CD14-positive monocyte (primary cell): ENCODE data around the gene LPCAT1. TPM values are rescaled to one million over a fixed set of nuclear protein-coding genes. Genes with fewer than 3 reads are reported as not detected.

Source experiments
- DNase-seq, 3 donors: peaks; one replicate each; pipeline ENCODE4 v3.0.0-alpha.2; 2011 to 2022
- H2AFZ ChIP-seq: 2 replicates; pipeline ENCODE4 v1.6.0; 2012; ENCODE audit warnings: mild to moderate bottlenecking, low read depth, low read length, inconsistent platforms; ENCODE audit not compliant: insufficient read depth, poor library complexity, severe bottlenecking
- H3K27ac ChIP-seq, 2 donors: 1 replicate in 1 of 2; 2 replicates in 1 of 2; pipeline ENCODE4 v1.5.1; 2012 to 2013; ENCODE audit warnings: low read length in 2 of 2, control low read depth in 1 of 2, inconsistent platforms in 1 of 2, low read depth in 1 of 2, mild to moderate bottlenecking in 1 of 2
- H3K27me3 ChIP-seq, 2 donors: one replicate each; pipeline versions ENCODE4 v1.6.0 to v1.6.1; 2011 to 2013; ENCODE audit warnings: low read length in 2 of 2; ENCODE audit not compliant: control insufficient read depth in 2 of 2, insufficient read depth in 2 of 2
- H3K36me3 ChIP-seq, 2 donors: replicated peaks in 1 of 2; 1 replicate in 1 of 2; 2 replicates in 1 of 2; pipeline versions ENCODE4 v1.5.1 to v1.6.1; 2012 to 2013; ENCODE audit warnings: low read length in 2 of 2, control low read depth in 1 of 2, inconsistent platforms in 1 of 2, mild to moderate bottlenecking in 1 of 2; ENCODE audit not compliant: insufficient read depth in 2 of 2, control insufficient read depth in 1 of 2
- H3K4me1 ChIP-seq, 2 donors: 1 replicate in 1 of 2; 2 replicates in 1 of 2; pipeline versions ENCODE4 v1.5.1 to v1.6.1; 2012 to 2013; ENCODE audit warnings: low read length in 2 of 2, control low read depth in 1 of 2, inconsistent platforms in 1 of 2, mild to moderate bottlenecking in 1 of 2, moderate library complexity in 1 of 2; ENCODE audit not compliant: insufficient read depth in 2 of 2, control insufficient read depth in 1 of 2
- H3K4me2 ChIP-seq: replicated peaks from 2 replicates; pipeline ENCODE3; 2012; ENCODE audit warnings: low read length, moderate library complexity, mild to moderate bottlenecking; ENCODE audit not compliant: poor library complexity, severe bottlenecking; ENCODE audit errors: extremely low read depth
- H3K4me3 ChIP-seq, 3 experiments: fragments of 200-600 bp in 1 of 3; sonication (generic) in 1 of 3; replicated peaks in 1 of 3; 1 replicate in 2 of 3; 2 replicates in 1 of 3; pipeline ENCODE4 v1.5.1; 2011 to 2013; ENCODE audit warnings: low read length in 3 of 3, mild to moderate bottlenecking in 3 of 3, control low read depth in 2 of 3, low read depth in 2 of 3, inconsistent platforms in 1 of 3, moderate library complexity in 1 of 3
- H3K79me2 ChIP-seq: 2 replicates; pipeline ENCODE4 v1.6.0; 2012; ENCODE audit warnings: mild to moderate bottlenecking, control low read depth, inconsistent platforms, low read length, moderate library complexity; ENCODE audit not compliant: insufficient read depth
- H3K9ac ChIP-seq: 2 replicates; pipeline ENCODE4 v1.6.0; 2017; ENCODE audit warnings: low read length, mild to moderate bottlenecking; ENCODE audit not compliant: insufficient read depth, poor library complexity, severe bottlenecking
- H3K9me3 ChIP-seq, 2 donors: replicated peaks in 1 of 2; 1 replicate in 1 of 2; 2 replicates in 1 of 2; pipeline versions ENCODE4 v1.5.1 to v1.6.1; 2012 to 2013; ENCODE audit warnings: low read length in 2 of 2, control low read depth in 1 of 2; ENCODE audit not compliant: control insufficient read depth in 1 of 2, insufficient read depth in 1 of 2
- H4K20me1 ChIP-seq: 2 replicates; pipeline ENCODE4 v1.6.0; 2012; ENCODE audit warnings: mild to moderate bottlenecking, low read length, control low read depth, moderate library complexity; ENCODE audit not compliant: insufficient read depth
- H3K27ac Mint-ChIP-seq, 7 donors: one replicate each; pipeline ENCODE4 v1.8.0; 2020; ENCODE audit warnings: mild to moderate bottlenecking in 7 of 7, mixed read lengths in 7 of 7, moderate library complexity in 6 of 7, inconsistent platforms in 2 of 7
- H3K27me3 Mint-ChIP-seq, 3 donors: one replicate each; pipeline ENCODE4 v1.8.0; 2021 to 2022; ENCODE audit warnings: low read depth in 3 of 3, mild to moderate bottlenecking in 3 of 3, mixed read lengths in 3 of 3, moderate library complexity in 3 of 3, inconsistent platforms in 1 of 3
- H3K36me3 Mint-ChIP-seq, 2 donors: one replicate each; pipeline ENCODE4 v1.8.0; 2020; ENCODE audit warnings: mixed read lengths in 2 of 2, inconsistent platforms in 1 of 2, mild to moderate bottlenecking in 1 of 2
- H3K4me1 Mint-ChIP-seq: one replicate; pipeline ENCODE4 v1.8.0; 2020; ENCODE audit warnings: mild to moderate bottlenecking, mixed read lengths
- H3K4me3 Mint-ChIP-seq, 2 donors: one replicate each; pipeline ENCODE4 v1.8.0; 2020; ENCODE audit warnings: mild to moderate bottlenecking in 2 of 2, mixed read lengths in 2 of 2, moderate library complexity in 1 of 2
- H3K9me3 Mint-ChIP-seq, 7 donors: one replicate each; pipeline ENCODE4 v1.8.0; 2020 to 2022; ENCODE audit warnings: mixed read lengths in 7 of 7, mild to moderate bottlenecking in 6 of 7, moderate library complexity in 6 of 7, inconsistent platforms in 2 of 7
- CTCF ChIP-seq: fragments of 200-600 bp; IDR thresholded peaks from one replicate; pipeline ENCODE4 v1.8.0; 2022; ENCODE audit warnings: antibody characterized with exemption, mild to moderate bottlenecking
- WGBS: methylation state at CpG from one replicate; pipeline ENCODE4 v1.1.5; 2013; ENCODE audit warnings: missing lambda C conversion rate; ENCODE audit not compliant: insufficient coverage; 5-methylcytosine and 5-hydroxymethylcytosine counted together
- intact Hi-C, 2 donors: fragments of 100-400 bp; cut with micrococcal nuclease; formaldehyde crosslinking; loops; one replicate each; pipeline versions ENCODE4 v1.15.0 to v1.15.1; 2023
- polyA plus RNA-seq, 3 donors: library from polyadenylated mRNA; depleted of rRNA in 1 of 3; unstranded in 2 of 3; stranded (reverse) in 1 of 3; fragments of 300-500 nt in 2 of 3; fragments of >200 nt in 1 of 3; fragmentation: Illumina TruSeq in 2 of 3; gene quantifications; 1 replicate in 2 of 3; 2 replicates in 1 of 3; pipeline ENCODE4 v1.2.3, GENCODE V29; 2012 to 2021

The LPCAT1 gene
- polyA plus RNA-seq, 3 donors, result 34.1 to 53.9 (median 34.8) TPM

- peaks cover 89% of the 10 kb centered on the region for H3K4me1 Mint-ChIP-seq
- no peak for DNase-seq
- WGBS, result 88% methylated on average over 12 of the region's 17 CpGs
- peak overlapping the region in 6 of 7 donors; percentile 20 to 99 (median 78) for H3K27ac Mint-ChIP-seq
- peaks cover 78% of the 10 kb centered on the region for H3K79me2 ChIP-seq
- peaks cover 57 to 58% of the 10 kb centered on the region in 2 donors for H3K36me3 Mint-ChIP-seq
- no peak overlapping the region for H3K9ac ChIP-seq
- no peaks in the 10 kb centered on the region for H3K27me3 ChIP-seq
- H4K20me1 ChIP-seq, result no peaks in the 10 kb centered on the region
- peaks cover 8 to 19% of the 10 kb centered on the region in 2 donors for H3K36me3 ChIP-seq
- no peaks in the 10 kb centered on the region for H3K9me3 ChIP-seq
- H3K4me3 ChIP-seq, result no peak overlapping the region
- H2AFZ ChIP-seq, result no peak overlapping the region
- no peaks in the 10 kb centered on the region for H3K9me3 Mint-ChIP-seq
- H3K4me1 ChIP-seq, result peaks cover 94 to 99% of the 10 kb centered on the region in 2 donors
- TF ChIP-seq CTCF, result no peak
- no peak overlapping the region for H3K4me3 Mint-ChIP-seq
- intact Hi-C loops, result no loop called here
- peaks cover 0 to 4% (median 2%) of the 10 kb centered on the region in 3 donors for H3K27me3 Mint-ChIP-seq
- H3K27ac ChIP-seq, result peak overlapping the region in 1 of 2 donors; percentile 98
- no peak overlapping the region for H3K4me2 ChIP-seq
These were observed 24.9 kb downstream of the LPCAT1 start for GRCh38 chr5:1498623-1499416.

- peaks cover 85% of the 10 kb centered on the region for H3K79me2 ChIP-seq
- H3K4me3 Mint-ChIP-seq, result peak overlapping the region; percentile 52 to 69
- H3K4me3 ChIP-seq, result peak overlapping the region in 1 of 3 experiments; percentile 22
- H3K27ac Mint-ChIP-seq, result peak overlapping the region; percentile 75 to 99 (median 92)
- peak overlapping the region; percentile 43 for H3K4me2 ChIP-seq
- H3K9me3 Mint-ChIP-seq, result no peaks in the 10 kb centered on the region
- peak in 2 of 3 donors; percentile 38 to 66 for DNase-seq
- H3K9ac ChIP-seq, result peak overlapping the region; percentile 45
- peaks cover 62 to 63% of the 10 kb centered on the region in 2 donors for H3K36me3 Mint-ChIP-seq
- no peaks in the 10 kb centered on the region for H3K27me3 ChIP-seq
- H2AFZ ChIP-seq, result no peak overlapping the region
- H4K20me1 ChIP-seq, result no peaks in the 10 kb centered on the region
- peaks cover 90 to 99% of the 10 kb centered on the region in 2 donors for H3K4me1 ChIP-seq
- no peaks in the 10 kb centered on the region for H3K9me3 ChIP-seq
- 34% methylated on average over 12 of the region's 18 CpGs for WGBS
- H3K27ac ChIP-seq, result peak overlapping the region; percentile 73 to 98
- peaks cover 16 to 26% of the 10 kb centered on the region in 2 donors for H3K36me3 ChIP-seq
- H3K27me3 Mint-ChIP-seq, result peaks cover 0 to 4% (median 2%) of the 10 kb centered on the region in 3 donors
- H3K4me1 Mint-ChIP-seq, result peaks cover 89% of the 10 kb centered on the region
- intact Hi-C loops, result no loop called here
- TF ChIP-seq CTCF, result no peak
These were observed 25.8 kb downstream of the LPCAT1 start for GRCh38 chr5:1497795-1498622.
